Tibial artery (tissue), 4 donors: ENCODE data around the gene CCSER1.
"Not testable (repeated sequence)": the region's sequence is repeated elsewhere in the genome, so short reads cannot be mapped to it uniquely, and the experiment has no call there.

Experiments used
- DNase-seq, 2 donors: peaks; one replicate each; pipeline ENCODE4 v3.0.0-alpha.2; 2019
- H3K27ac ChIP-seq, 2 donors: fragments of 200-600 bp; sonication (generic) in 1 of 2; 1 replicate in 1 of 2; 2 replicates in 1 of 2; pipeline ENCODE4 v1.5.1; 2018 to 2019; ENCODE audit warnings: mild to moderate bottlenecking in 1 of 2
- H3K27me3 ChIP-seq, 2 donors: fragments of 200-600 bp; sonication (generic) in 1 of 2; one replicate each; pipeline versions ENCODE4 v1.5.1 to v1.6.0; 2016 to 2019
- H3K36me3 ChIP-seq, 3 donors: fragments of 200-600 bp; sonication (generic) in 2 of 3; one replicate each; pipeline ENCODE4 v1.5.1; 2016 to 2019; ENCODE audit warnings: mild to moderate bottlenecking in 2 of 3
- H3K4me1 ChIP-seq, 4 donors: fragments of 200-600 bp; sonication (generic) in 2 of 4; 1 replicate in 3 of 4; 2 replicates in 1 of 4; pipeline ENCODE4 v1.5.1; 2016 to 2019
- H3K4me3 ChIP-seq, 2 donors: fragments of 200-600 bp; sonication (generic) in 1 of 2; 1 replicate in 1 of 2; 2 replicates in 1 of 2; pipeline ENCODE4 v1.5.1; 2018 to 2019; ENCODE audit warnings: mild to moderate bottlenecking in 2 of 2
- H3K9me3 ChIP-seq, 3 donors: fragments of 200-600 bp; sonication (generic) in 1 of 3; one replicate each; pipeline ENCODE4 v1.5.1; 2016 to 2019
- CTCF ChIP-seq, 2 experiments: fragments of 200-600 bp in 1 of 2; fragments of 450-650 bp in 1 of 2; IDR thresholded peaks; one replicate each; pipeline ENCODE4 v1.5.1; 2017 to 2019; ENCODE audit warnings: antibody characterized with exemption in 2 of 2, mild to moderate bottlenecking in 1 of 2, moderate library complexity in 1 of 2
- intact Hi-C: fragments of 100-400 bp; cut with DNase I; formaldehyde crosslinking; loops from one replicate; pipeline ENCODE4 v1.15.0; 2023; ENCODE audit warnings: low total_unique reads

The CCSER1 gene

GRCh38 chr4:91127831-91128230 is 1000.6 kb downstream of the CCSER1 start:
- TF ChIP-seq CTCF (IDR thresholded peaks at IDR 0.05) = no peak
- intact Hi-C loops = no loop called here
- Histone ChIP-seq H3K27ac (no peak overlapping the region), H3K4me3 (no peak overlapping the region), H3K36me3 (no peaks in the 10 kb centered on the region), H3K4me1 (no peaks in the 10 kb centered on the region), H3K9me3 (no peaks in the 10 kb centered on the region), H3K27me3 (no peaks in the 10 kb centered on the region)
- no peak for DNase-seq

GRCh38 chr4:91128519-91128918 is 1001.3 kb downstream of the CCSER1 start:
- Histone ChIP-seq H3K27ac (no peak overlapping the region), H3K36me3 (no peaks in the 10 kb centered on the region), H3K4me3 (no peak overlapping the region), H3K9me3 (no peaks in the 10 kb centered on the region), H3K27me3 (no peaks in the 10 kb centered on the region), H3K4me1 (no peaks in the 10 kb centered on the region)
- intact Hi-C loops = no loop called here
- no peak for DNase-seq
- TF ChIP-seq CTCF (IDR thresholded peaks at IDR 0.05) = no peak

GRCh38 chr4:91147067-91147466 is 1019.9 kb downstream of the CCSER1 start:
- Histone ChIP-seq H3K9me3 (peaks cover 0 to 9% (median 6%) of the 10 kb centered on the region in 3 donors), H3K27ac (no peak overlapping the region), H3K4me3 (no peak overlapping the region), H3K36me3 (no peaks in the 10 kb centered on the region), H3K4me1 (no peaks in the 10 kb centered on the region), H3K27me3 (no peaks in the 10 kb centered on the region)
- no peak for DNase-seq
- intact Hi-C loops = no loop called here
- TF ChIP-seq CTCF (IDR thresholded peaks at IDR 0.05) = no peak

GRCh38 chr4:91154041-91154440 is 1026.8 kb downstream of the CCSER1 start:
- H3K4me3 ChIP-seq, H3K27ac ChIP-seq, H3K4me1 ChIP-seq, H3K27me3 ChIP-seq, H3K36me3 ChIP-seq, H3K9me3 ChIP-seq, intact Hi-C loops, DNase-seq: not testable (repeated sequence)

- H3K9me3 ChIP-seq, H3K4me3 ChIP-seq, intact Hi-C loops, DNase-seq, H3K27me3 ChIP-seq, H3K36me3 ChIP-seq, H3K27ac ChIP-seq: not testable (repeated sequence)
- H3K4me1 ChIP-seq = peaks cover 0 to 11% (median 0%) of the 10 kb centered on the region in 4 donors
Measured at GRCh38 chr4:91167864-91168653, 1040.9 kb downstream of the CCSER1 start.

GRCh38 chr4:91170768-91171167 is 1043.6 kb downstream of the CCSER1 start:
- no peak for DNase-seq

More at GRCh38 chr4:91170768-91171167, 1043.6 kb downstream of the CCSER1 start:
- Histone ChIP-seq H3K9me3 (peaks cover 0 to under 1% (median 0%) of the 10 kb centered on the region in 3 donors), H3K27ac (no peak overlapping the region), H3K4me1 (peaks cover 0 to 11% (median 0%) of the 10 kb centered on the region in 4 donors), H3K4me3 (no peak overlapping the region), H3K36me3 (no peaks in the 10 kb centered on the region), H3K27me3 (no peaks in the 10 kb centered on the region)
- intact Hi-C loops = no loop called here
- TF ChIP-seq CTCF (IDR thresholded peaks at IDR 0.05) = no peak
